IMR-90 (cell line): Measurements from ENCODE around the gene PKP4.

Experiments used
- BHLHE40 ChIP-seq: fragments of 150-350 bp; IDR thresholded peaks from 2 replicates; pipeline ENCODE4 v1.6.1; 2016; ENCODE audit warnings: mild to moderate bottlenecking, low read depth, low read length
- CEBPB ChIP-seq: IDR thresholded peaks from 2 replicates; pipeline ENCODE4 v1.6.1; 2012; ENCODE audit warnings: low read depth, low read length, improper control_type of control experiment
- CHD1 ChIP-seq: IDR thresholded peaks from 2 replicates; pipeline ENCODE4 v1.6.1; 2012; ENCODE audit warnings: low read depth, low read length, improper control_type of control experiment
- CTCF ChIP-seq: conservative IDR thresholded peaks from 2 replicates; pipeline ENCODE4 v1.5.1; 2012; ENCODE audit warnings: mild to moderate bottlenecking, low read depth, low read length, improper control_type of control experiment
- ELK1 ChIP-seq: fragments of 150-350 bp; IDR thresholded peaks from 2 replicates; pipeline ENCODE4 v1.6.1; 2016; ENCODE audit warnings: low read depth, mild to moderate bottlenecking, low read length, moderate library complexity, borderline replicate concordance
- MAFK ChIP-seq: IDR thresholded peaks from 2 replicates; pipeline ENCODE4 v1.6.1; 2012; ENCODE audit warnings: low read depth, low read length, improper control_type of control experiment
- MAZ ChIP-seq: IDR thresholded peaks from 2 replicates; pipeline ENCODE4 v1.6.1; 2012; ENCODE audit warnings: low read depth, mild to moderate bottlenecking, low read length, improper control_type of control experiment, moderate library complexity, borderline replicate concordance
- MXI1 ChIP-seq: IDR thresholded peaks from 2 replicates; pipeline ENCODE4 v1.6.1; 2012; ENCODE audit warnings: low read depth, mild to moderate bottlenecking, low read length, moderate library complexity, borderline replicate concordance
- NFE2L2 ChIP-seq: fragments of 150-350 bp; IDR thresholded peaks from 2 replicates; pipeline ENCODE4 v1.6.1; 2016; ENCODE audit warnings: low read depth, mild to moderate bottlenecking, low read length
- POLR2A ChIP-seq: IDR thresholded peaks from 2 replicates; pipeline ENCODE4 v1.6.1; 2012; ENCODE audit warnings: mild to moderate bottlenecking, low read depth, low read length
- RAD21 ChIP-seq: IDR thresholded peaks from 2 replicates; pipeline ENCODE4 v1.6.1; 2012; ENCODE audit warnings: low read length, improper control_type of control experiment
- RCOR1 ChIP-seq: IDR thresholded peaks from 2 replicates; pipeline ENCODE4 v1.6.1; 2012; ENCODE audit warnings: mild to moderate bottlenecking, low read length, improper control_type of control experiment; ENCODE audit not compliant: insufficient replicate concordance
- USF2 ChIP-seq: fragments of 150-350 bp; IDR thresholded peaks from 2 replicates; pipeline ENCODE4 v1.6.1; 2017; ENCODE audit warnings: mild to moderate bottlenecking, antibody characterized with exemption, low read length, low read depth

- TF ChIP-seq MAFK (no peak), CTCF (no peak), CEBPB (no peak), NFE2L2 (no peak), BHLHE40 (no peak), RAD21 (no peak), MAZ (no peak), USF2 (no peak), POLR2A (no peak), CHD1 (no peak), ELK1 (no peak), MXI1 (no peak), RCOR1 (no peak)
These were observed 46.6 kb upstream of the PKP4 start for GRCh38 chr2:158410132-158410531.
